ENCODE results near the gene UBXN7. TPM values are rescaled to one million over a fixed set of nuclear protein-coding genes. Genes with fewer than 3 reads are reported as not detected.
"Not testable (repeated sequence)": the region's sequence is repeated elsewhere in the genome, so short reads cannot be mapped to it uniquely, and the experiment has no call there.

UBXN7 gene
- polyA plus RNA-seq (2013, experiment 1 of 2) = 31.0 TPM
- 28.9 TPM for polyA plus RNA-seq (2013, experiment 2 of 2)

- no CpG with 5 or more reads among the region's 67 CpGs for WGBS (ENCODE audit: extremely low coverage, insufficient coverage, low lambda C conversion rate)
- Histone ChIP-seq H3K4ac (ENCODE audit: low read depth, low read length) (peak within 1 kb of the TSS; percentile 81), H3K27ac (ENCODE audit: low read depth, low read length) (peak within 1 kb of the TSS; percentile 73), H3K9ac (ENCODE audit: low read length) (peak within 1 kb of the TSS; percentile 81), H3K79me2 (ENCODE audit: control insufficient read depth, insufficient read depth, low read length) (peaks cover 38% of the 10 kb centered on the region), H2BK120ac (ENCODE audit: low read depth, low read length) (peak within 1 kb of the TSS; percentile 79), H3K27me3 (ENCODE audit: insufficient read depth, low read length, poor library complexity) (no peaks in the 10 kb centered on the region), H3K4me1 (ENCODE audit: control insufficient read depth, low read depth, low read length) (no peaks in the 10 kb centered on the region), H3K4me3 (ENCODE audit: low read length) (peak within 1 kb of the TSS; percentile 71), H3K56ac (ENCODE audit: low read length) (peak within 1 kb of the TSS; percentile 85), H4K8ac (ENCODE audit: low read depth, low read length) (no peak within 1 kb of the TSS), H2BK5ac (ENCODE audit: low read length) (peak within 1 kb of the TSS; percentile 3), H3K36me3 (ENCODE audit: control insufficient read depth, insufficient read depth, low read length) (no peaks in the 10 kb centered on the region), H3K23ac (ENCODE audit: low read length) (no peak within 1 kb of the TSS), H4K5ac (ENCODE audit: low read length) (no peak within 1 kb of the TSS), H3K18ac (ENCODE audit: low read length) (peak within 1 kb of the TSS; percentile 66), H3K4me2 (ENCODE audit: low read length) (peak within 1 kb of the TSS; percentile 73), H2AK5ac (ENCODE audit: low read length) (no peak within 1 kb of the TSS), H2BK15ac (replicated peaks; ENCODE audit: low read depth) (no peak within 1 kb of the TSS), H3K79me1 (ENCODE audit: low read length) (peaks cover 2% of the 10 kb centered on the region)
- peak; percentile 97 for DNase-seq
Measured at GRCh38 chr3:196432137-196432879, at the start of gene UBXN7. UBXN7 (minus strand) TSS chr3:196432427; CDS start chr3:196432399, 28 bp downstream.

GRCh38 chr3:196477678-196478077 is 45.5 kb upstream of the UBXN7 start:
- WGBS (ENCODE audit: extremely low coverage, insufficient coverage, low lambda C conversion rate) = no CpG with 5 or more reads among the region's 4 CpGs
- H2BK15ac ChIP-seq (replicated peaks; ENCODE audit: low read depth) = no peak overlapping the region
- no peak overlapping the region for H2BK120ac ChIP-seq (ENCODE audit: low read depth, low read length)
- no peak overlapping the region for H2AK5ac ChIP-seq (ENCODE audit: low read length)
- no peak overlapping the region for H2BK5ac ChIP-seq (ENCODE audit: low read length)
- no peak overlapping the region for H3K27ac ChIP-seq (ENCODE audit: low read depth, low read length)
- no peaks in the 10 kb centered on the region for H3K4me1 ChIP-seq (ENCODE audit: control insufficient read depth, low read depth, low read length)
- H3K4me2 ChIP-seq (ENCODE audit: low read length) = no peak overlapping the region
- H3K9ac ChIP-seq (ENCODE audit: low read length) = no peak overlapping the region
- no peak overlapping the region for H4K8ac ChIP-seq (ENCODE audit: low read depth, low read length)
- H3K4me3 ChIP-seq (ENCODE audit: low read length) = no peak overlapping the region
- no peak overlapping the region for H3K4ac ChIP-seq (ENCODE audit: low read depth, low read length)
- no peak overlapping the region for H3K56ac ChIP-seq (ENCODE audit: low read length)
- no peak overlapping the region for H4K5ac ChIP-seq (ENCODE audit: low read length)
- no peaks in the 10 kb centered on the region for H3K27me3 ChIP-seq (ENCODE audit: insufficient read depth, low read length, poor library complexity)
- peaks cover 7% of the 10 kb centered on the region for H3K36me3 ChIP-seq (ENCODE audit: control insufficient read depth, insufficient read depth, low read length)
- no peak for DNase-seq
- H3K23ac ChIP-seq (ENCODE audit: low read length) = no peak overlapping the region
- no peaks in the 10 kb centered on the region for H3K79me1 ChIP-seq (ENCODE audit: low read length)
- H3K18ac ChIP-seq (ENCODE audit: low read length) = no peak overlapping the region
- H3K79me2 ChIP-seq (ENCODE audit: control insufficient read depth, insufficient read depth, low read length) = no peaks in the 10 kb centered on the region

- Histone ChIP-seq H2BK5ac (ENCODE audit: low read length) (no peak overlapping the region), H4K5ac (ENCODE audit: low read length) (no peak overlapping the region), H3K23ac (ENCODE audit: low read length) (no peak overlapping the region), H3K56ac (ENCODE audit: low read length) (no peak overlapping the region), H3K4me1 (ENCODE audit: control insufficient read depth, low read depth, low read length) (no peaks in the 10 kb centered on the region), H2AK5ac (ENCODE audit: low read length) (no peak overlapping the region), H2BK15ac (replicated peaks; ENCODE audit: low read depth) (no peak overlapping the region), H3K27me3 (ENCODE audit: insufficient read depth, low read length, poor library complexity) (no peaks in the 10 kb centered on the region), H3K4me2 (ENCODE audit: low read length) (no peak overlapping the region), H3K18ac (ENCODE audit: low read length) (no peak overlapping the region), H3K79me1 (ENCODE audit: low read length) (peaks cover 2% of the 10 kb centered on the region), H3K4me3 (ENCODE audit: low read length) (no peak overlapping the region), H3K4ac (ENCODE audit: low read depth, low read length) (no peak overlapping the region), H4K8ac (ENCODE audit: low read depth, low read length) (no peak overlapping the region), H3K79me2 (ENCODE audit: control insufficient read depth, insufficient read depth, low read length) (no peaks in the 10 kb centered on the region), H3K27ac (ENCODE audit: low read depth, low read length) (no peak overlapping the region), H3K36me3 (ENCODE audit: control insufficient read depth, insufficient read depth, low read length) (peaks cover 9% of the 10 kb centered on the region), H2BK120ac (ENCODE audit: low read depth, low read length) (no peak overlapping the region), H3K9ac (ENCODE audit: low read length) (no peak overlapping the region)
- no CpG with 5 or more reads among the region's 8 CpGs for WGBS (ENCODE audit: extremely low coverage, insufficient coverage, low lambda C conversion rate)
- no peak for DNase-seq
Measured at GRCh38 chr3:196472286-196472685, 40.1 kb upstream of the UBXN7 start.

- peaks cover 2% of the 10 kb centered on the region for H3K79me1 ChIP-seq (ENCODE audit: low read length)
- no peak overlapping the region for H2BK5ac ChIP-seq (ENCODE audit: low read length)
- no peak overlapping the region for H3K4me3 ChIP-seq (ENCODE audit: low read length)
- no peak overlapping the region for H3K4me2 ChIP-seq (ENCODE audit: low read length)
- no peak overlapping the region for H4K8ac ChIP-seq (ENCODE audit: low read depth, low read length)
- DNase-seq = peak; percentile 18
- H2BK15ac ChIP-seq (replicated peaks; ENCODE audit: low read depth) = no peak overlapping the region
- H3K23ac ChIP-seq (ENCODE audit: low read length) = no peak overlapping the region
- H3K27me3 ChIP-seq (ENCODE audit: insufficient read depth, low read length, poor library complexity) = no peaks in the 10 kb centered on the region
- H3K79me2 ChIP-seq (ENCODE audit: control insufficient read depth, insufficient read depth, low read length) = no peaks in the 10 kb centered on the region
- H3K36me3 ChIP-seq (ENCODE audit: control insufficient read depth, insufficient read depth, low read length) = peaks cover 9% of the 10 kb centered on the region
- H3K9ac ChIP-seq (ENCODE audit: low read length) = no peak overlapping the region
- H3K4ac ChIP-seq (ENCODE audit: low read depth, low read length) = no peak overlapping the region
- H3K18ac ChIP-seq (ENCODE audit: low read length) = no peak overlapping the region
- WGBS (ENCODE audit: extremely low coverage, insufficient coverage, low lambda C conversion rate) = no CpG with 5 or more reads among the region's 2 CpGs
- H3K27ac ChIP-seq (ENCODE audit: low read depth, low read length) = no peak overlapping the region
- H4K5ac ChIP-seq (ENCODE audit: low read length) = no peak overlapping the region
- H3K4me1 ChIP-seq (ENCODE audit: control insufficient read depth, low read depth, low read length) = no peaks in the 10 kb centered on the region
- H2AK5ac ChIP-seq (ENCODE audit: low read length) = no peak overlapping the region
- H3K56ac ChIP-seq (ENCODE audit: low read length) = no peak overlapping the region
- H2BK120ac ChIP-seq (ENCODE audit: low read depth, low read length) = no peak overlapping the region
Measured at GRCh38 chr3:196471551-196471950, 39.3 kb upstream of the UBXN7 start.

- H2BK120ac ChIP-seq (ENCODE audit: low read depth, low read length); H3K9ac ChIP-seq (ENCODE audit: low read length); DNase-seq; H3K4me3 ChIP-seq (ENCODE audit: low read length); H3K36me3 ChIP-seq (ENCODE audit: control insufficient read depth, insufficient read depth, low read length); H3K23ac ChIP-seq (ENCODE audit: low read length); H3K79me1 ChIP-seq (ENCODE audit: low read length); H3K79me2 ChIP-seq (ENCODE audit: control insufficient read depth, insufficient read depth, low read length); H3K56ac ChIP-seq (ENCODE audit: low read length); H2BK5ac ChIP-seq (ENCODE audit: low read length); H3K18ac ChIP-seq (ENCODE audit: low read length); H2AK5ac ChIP-seq (ENCODE audit: low read length); H3K4ac ChIP-seq (ENCODE audit: low read depth, low read length); H4K5ac ChIP-seq (ENCODE audit: low read length); H3K4me1 ChIP-seq (ENCODE audit: control insufficient read depth, low read depth, low read length); H3K27ac ChIP-seq (ENCODE audit: low read depth, low read length); H4K8ac ChIP-seq (ENCODE audit: low read depth, low read length); H2BK15ac ChIP-seq (replicated peaks; ENCODE audit: low read depth); H3K27me3 ChIP-seq (ENCODE audit: insufficient read depth, low read length, poor library complexity); H3K4me2 ChIP-seq (ENCODE audit: low read length): not testable (repeated sequence)
- WGBS (ENCODE audit: extremely low coverage, insufficient coverage, low lambda C conversion rate) = no CpG with 5 or more reads among the region's 3 CpGs
Measured at GRCh38 chr3:196470182-196470581, 38.0 kb upstream of the UBXN7 start.

- no peaks in the 10 kb centered on the region for H3K27me3 ChIP-seq (ENCODE audit: insufficient read depth, low read length, poor library complexity)
- no peak overlapping the region for H3K4me2 ChIP-seq (ENCODE audit: low read length)
- H3K4me1 ChIP-seq (ENCODE audit: control insufficient read depth, low read depth, low read length) = no peaks in the 10 kb centered on the region
Measured at GRCh38 chr3:196463804-196464203, 31.6 kb upstream of the UBXN7 start.

More at GRCh38 chr3:196463804-196464203, 31.6 kb upstream of the UBXN7 start:
- Histone ChIP-seq H2BK120ac (ENCODE audit: low read depth, low read length) (no peak overlapping the region), H3K27ac (ENCODE audit: low read depth, low read length) (no peak overlapping the region), H4K8ac (ENCODE audit: low read depth, low read length) (no peak overlapping the region), H3K4ac (ENCODE audit: low read depth, low read length) (no peak overlapping the region), H2AK5ac (ENCODE audit: low read length) (no peak overlapping the region), H2BK5ac (ENCODE audit: low read length) (no peak overlapping the region), H3K79me1 (ENCODE audit: low read length) (no peaks in the 10 kb centered on the region), H3K4me3 (ENCODE audit: low read length) (no peak overlapping the region), H3K18ac (ENCODE audit: low read length) (no peak overlapping the region), H3K56ac (ENCODE audit: low read length) (no peak overlapping the region), H2BK15ac (replicated peaks; ENCODE audit: low read depth) (no peak overlapping the region), H4K5ac (ENCODE audit: low read length) (no peak overlapping the region), H3K79me2 (ENCODE audit: control insufficient read depth, insufficient read depth, low read length) (no peaks in the 10 kb centered on the region), H3K23ac (ENCODE audit: low read length) (no peak overlapping the region), H3K36me3 (ENCODE audit: control insufficient read depth, insufficient read depth, low read length) (no peaks in the 10 kb centered on the region), H3K9ac (ENCODE audit: low read length) (no peak overlapping the region)
- no CpG with 5 or more reads among the region's 3 CpGs for WGBS (ENCODE audit: extremely low coverage, insufficient coverage, low lambda C conversion rate)
- DNase-seq = no peak

Data from mesendoderm (in vitro differentiated cells).